HG03108 (cell line): ENCODE results near the gene SECISBP2.
"Not testable (repeated sequence)": the region's sequence is repeated elsewhere in the genome, so short reads cannot be mapped to it uniquely, and the experiment has no call there.

Source experiments
- ATAC-seq: cut with Tn5 transposase; IDR thresholded peaks from one replicate; pipeline ENCODE4 v1.9.1; 2021; ENCODE audit warnings: moderate library complexity; ENCODE audit not compliant: unreplicated experiment

The SECISBP2 gene

GRCh38 chr9:89363921-89364665 is 45.8 kb downstream of the SECISBP2 start:
- no peak for ATAC-seq

GRCh38 chr9:89364666-89365531 is 46.6 kb downstream of the SECISBP2 start:
- no peak for ATAC-seq

- no peak for ATAC-seq
Measured at GRCh38 chr9:89365532-89365912, 47.2 kb downstream of the SECISBP2 start.

GRCh38 chr9:89366711-89367110 is 48.4 kb downstream of the SECISBP2 start:
- ATAC-seq: no peak

- ATAC-seq: no peak
Measured at GRCh38 chr9:89367281-89367680, 49.0 kb downstream of the SECISBP2 start.

- ATAC-seq: no peak
Measured at GRCh38 chr9:89367726-89368437, 49.6 kb downstream of the SECISBP2 start.

GRCh38 chr9:89368550-89368949 is 50.2 kb downstream of the SECISBP2 start:
- no peak for ATAC-seq

GRCh38 chr9:89368978-89369377 is 50.7 kb downstream of the SECISBP2 start:
- ATAC-seq: no peak

- no peak for ATAC-seq
Measured at GRCh38 chr9:89370593-89370992, 52.3 kb downstream of the SECISBP2 start.

GRCh38 chr9:89371791-89372190 is 53.5 kb downstream of the SECISBP2 start:
- not testable (repeated sequence) for ATAC-seq

GRCh38 chr9:89372230-89372816 is 54.0 kb downstream of the SECISBP2 start:
- ATAC-seq: no peak

- no peak for ATAC-seq
Measured at GRCh38 chr9:89372979-89373378, 54.7 kb downstream of the SECISBP2 start.

- no peak for ATAC-seq
Measured at GRCh38 chr9:89374176-89374575, 55.9 kb downstream of the SECISBP2 start.

GRCh38 chr9:89375191-89375760 is 57.0 kb downstream of the SECISBP2 start:
- peak; percentile 77 for ATAC-seq

- ATAC-seq: no peak
Measured at GRCh38 chr9:89376286-89376685, 58.0 kb downstream of the SECISBP2 start.

GRCh38 chr9:89376741-89377351 is 58.5 kb downstream of the SECISBP2 start:
- ATAC-seq: no peak

- ATAC-seq: no peak
Measured at GRCh38 chr9:89377411-89377810, 59.1 kb downstream of the SECISBP2 start.

GRCh38 chr9:89378541-89378940 is 60.2 kb downstream of the SECISBP2 start:
- ATAC-seq: no peak

- no peak for ATAC-seq
Measured at GRCh38 chr9:89379031-89379430, 60.7 kb downstream of the SECISBP2 start.

GRCh38 chr9:89379508-89380115 is 61.3 kb downstream of the SECISBP2 start:
- no peak for ATAC-seq
